COLO668 (cell line): ENCODE results near the gene COL6A3.

Experiments used
- DNase-seq: peaks from one replicate; lab custom pipeline; 2025; ENCODE audit not compliant: unreplicated experiment; lab: John Stamatoyannopoulos, UW

Gene COL6A3

GRCh38 chr2:237276716-237277490, 137.1 kb downstream of the COL6A3 start:
- DNase-seq, result no peak
